NAMALWA (cell line): Measurements from ENCODE around the gene PLEKHA1.

Source experiments
- DNase-seq: peaks from one replicate; pipeline ENCODE4 v3.0.0-alpha.2; 2015; ENCODE audit warnings: low spot score

Gene PLEKHA1

GRCh38 chr10:122480146-122480833 is 105.8 kb downstream of the PLEKHA1 start:
- DNase-seq: no peak

- DNase-seq: no peak
Measured at GRCh38 chr10:122481296-122482056, 107.0 kb downstream of the PLEKHA1 start.
